Fibroblast of lung (primary cell): ENCODE results near the gene LPP. TPM values are rescaled to one million over a fixed set of nuclear protein-coding genes. Genes with fewer than 3 reads are reported as not detected.

Experiments used
- DNase-seq, 2 donors: peaks; one replicate each; pipeline versions ENCODE4 v3.0.0 to v3.0.0-alpha.2; 2010; ENCODE audit warnings: low read depth in 2 of 2
- H2AFZ ChIP-seq: 2 replicates; pipeline ENCODE4 v1.5.1; 2012; ENCODE audit warnings: low read length, control low read depth, inconsistent platforms
- H3K27ac ChIP-seq: 2 replicates; pipeline ENCODE4 v1.5.1; 2011; ENCODE audit warnings: low read length, control low read depth; ENCODE audit not compliant: insufficient read depth
- H3K27me3 ChIP-seq: 2 replicates; pipeline ENCODE4 v1.5.1; 2011; ENCODE audit warnings: mild to moderate bottlenecking, low read length; ENCODE audit not compliant: control insufficient read depth, insufficient read depth
- H3K36me3 ChIP-seq: 2 replicates; pipeline ENCODE4 v1.5.1; 2011; ENCODE audit warnings: low read length; ENCODE audit not compliant: control insufficient read depth, insufficient read depth
- H3K4me1 ChIP-seq: 2 replicates; pipeline ENCODE4 v1.5.1; 2011; ENCODE audit warnings: low read length; ENCODE audit not compliant: control insufficient read depth, insufficient read depth; ENCODE audit errors: extremely low read depth
- H3K4me2 ChIP-seq: 2 replicates; pipeline ENCODE4 v1.5.1; 2011; ENCODE audit warnings: low read length, control low read depth; ENCODE audit not compliant: insufficient read depth; ENCODE audit errors: extremely low read depth
- H3K4me3 ChIP-seq, 4 experiments: fragments of 200-600 bp in 1 of 4; sonication (generic) in 1 of 4; replicated peaks in 1 of 4; 2 replicates each; pipeline ENCODE4 v1.5.1; 2011 to 2016; ENCODE audit warnings: low read length in 4 of 4, low read depth in 3 of 4, mild to moderate bottlenecking in 3 of 4, control low read depth in 2 of 4, inconsistent platforms in 1 of 4, mixed read lengths in 1 of 4; ENCODE audit not compliant: insufficient read depth in 1 of 4; ENCODE audit errors: control extremely low read depth in 1 of 4
- H3K79me2 ChIP-seq: 2 replicates; pipeline ENCODE4 v1.5.1; 2012; ENCODE audit warnings: mild to moderate bottlenecking, low read length, inconsistent platforms; ENCODE audit not compliant: control insufficient read depth, insufficient read depth
- H3K9ac ChIP-seq: 2 replicates; pipeline ENCODE4 v1.5.1; 2011; ENCODE audit warnings: mild to moderate bottlenecking, low read length, control low read depth; ENCODE audit not compliant: insufficient read depth
- H3K9me3 ChIP-seq: 2 replicates; pipeline ENCODE4 v1.5.1; 2012; ENCODE audit warnings: low read depth, low read length; ENCODE audit not compliant: control insufficient read depth, insufficient read depth
- H4K20me1 ChIP-seq: 2 replicates; pipeline ENCODE4 v1.5.1; 2011; ENCODE audit warnings: low read length; ENCODE audit not compliant: control insufficient read depth, insufficient read depth; ENCODE audit errors: extremely low read depth
- CTCF ChIP-seq, 2 donors: IDR thresholded peaks in 1 of 2; conservative IDR thresholded peaks in 1 of 2; 1 replicate in 1 of 2; 2 replicates in 1 of 2; pipeline ENCODE4 v1.5.1; 2011 to 2012; ENCODE audit warnings: low read length in 2 of 2, control low read depth in 1 of 2, inconsistent platforms in 1 of 2, low read depth in 1 of 2, mild to moderate bottlenecking in 1 of 2
- EZH2 ChIP-seq: IDR thresholded peaks from 2 replicates; pipeline ENCODE4 v1.5.1; 2012; ENCODE audit warnings: low read length, control low read depth, mild to moderate bottlenecking; ENCODE audit errors: missing control alignments
- polyA plus RNA-seq, 2 donors: library from polyadenylated mRNA; depleted of rRNA in 1 of 2; stranded (reverse) in 1 of 2; unstranded in 1 of 2; fragments of >200 nt; gene quantifications; 2 replicates each; pipeline ENCODE4 v1.2.1, GENCODE V29; 2011 to 2012; ENCODE audit warnings: missing spikeins in 1 of 2
- total RNA-seq: library from RNA; depleted of rRNA; stranded (reverse); fragments of >200 nt; gene quantifications from 2 replicates; pipeline ENCODE4 v1.2.1, GENCODE V29; 2014

The LPP gene
- total and polyA plus RNA-seq, 2 donors (not counting 1 experiment from before 2014, with no cell fraction given), result 69.0 to 124 TPM

GRCh38 chr3:188573291-188573940 lies 419.5 kb downstream of the LPP start:
- Histone ChIP-seq H4K20me1 (no peaks in the 10 kb centered on the region), H3K9ac (no peak overlapping the region), H2AFZ (no peak overlapping the region), H3K27ac (no peak overlapping the region), H3K4me2 (no peak overlapping the region), H3K4me1 (no peaks in the 10 kb centered on the region), H3K79me2 (peaks cover 2% of the 10 kb centered on the region), H3K4me3 (no peak overlapping the region), H3K27me3 (no peaks in the 10 kb centered on the region), H3K36me3 (no peaks in the 10 kb centered on the region), H3K9me3 (no peaks in the 10 kb centered on the region)
- TF ChIP-seq EZH2, result no peak
- DNase-seq, result no peak

- H3K9ac ChIP-seq, result no peak overlapping the region
- H3K4me1 ChIP-seq, result peaks cover 3% of the 10 kb centered on the region
- no peaks in the 10 kb centered on the region for H3K79me2 ChIP-seq
- H3K9me3 ChIP-seq, result no peaks in the 10 kb centered on the region
- no peak overlapping the region for H2AFZ ChIP-seq
- no peak overlapping the region for H3K4me2 ChIP-seq
- no peaks in the 10 kb centered on the region for H3K27me3 ChIP-seq
- H3K36me3 ChIP-seq, result no peaks in the 10 kb centered on the region
- no peak overlapping the region for H3K4me3 ChIP-seq
- TF ChIP-seq EZH2 (no peak), CTCF (conservative IDR thresholded peaks at IDR 0.05 in 1 of 2, IDR thresholded peaks at IDR 0.05 in 1 of 2; ENCODE audit: low read depth in 1 of 2, low read length in 2 of 2) (no peak)
- H4K20me1 ChIP-seq, result no peaks in the 10 kb centered on the region
- no peak overlapping the region for H3K27ac ChIP-seq
- DNase-seq, result no peak
Observed at GRCh38 chr3:188573956-188574355, 420.0 kb downstream of the LPP start.

GRCh38 chr3:188574885-188575284 lies 420.9 kb downstream of the LPP start:
- Histone ChIP-seq H3K9me3 (no peaks in the 10 kb centered on the region), H3K36me3 (no peaks in the 10 kb centered on the region), H3K4me3 (no peak overlapping the region), H4K20me1 (no peaks in the 10 kb centered on the region), H3K4me1 (peaks cover 6% of the 10 kb centered on the region), H3K27me3 (no peaks in the 10 kb centered on the region), H3K79me2 (no peaks in the 10 kb centered on the region), H2AFZ (no peak overlapping the region), H3K4me2 (no peak overlapping the region), H3K9ac (no peak overlapping the region), H3K27ac (no peak overlapping the region)
- DNase-seq, result no peak
- TF ChIP-seq CTCF (conservative IDR thresholded peaks at IDR 0.05 in 1 of 2, IDR thresholded peaks at IDR 0.05 in 1 of 2; ENCODE audit: low read depth in 1 of 2, low read length in 2 of 2) (no peak), EZH2 (no peak)
